Measurements from ENCODE around the gene MAP3K5.
A peak's percentile ranks its signal among the peaks of the same experiment; 100 is the strongest.

The MAP3K5 gene

DNA sequence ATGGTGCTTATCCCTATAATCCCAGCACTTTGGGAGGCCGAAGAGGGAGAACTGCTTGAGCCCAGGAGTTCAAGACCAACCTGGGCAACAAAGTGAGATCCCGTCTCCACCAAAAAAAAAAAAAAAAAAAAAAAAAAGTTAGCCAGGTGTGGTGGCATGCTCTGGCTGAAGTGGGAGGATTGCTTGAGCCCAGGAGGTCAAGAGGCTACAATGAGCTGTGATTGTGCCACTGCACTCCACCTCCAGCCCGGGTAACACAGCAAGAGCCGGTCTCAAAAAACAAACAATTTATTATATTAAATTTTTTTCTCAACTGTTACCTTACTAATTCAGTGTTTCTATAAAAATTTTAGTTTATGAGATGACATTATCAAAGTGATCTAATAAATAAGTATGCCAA is 156.7 kb downstream of the MAP3K5 start:
- DNase-seq: no peak

DNA sequence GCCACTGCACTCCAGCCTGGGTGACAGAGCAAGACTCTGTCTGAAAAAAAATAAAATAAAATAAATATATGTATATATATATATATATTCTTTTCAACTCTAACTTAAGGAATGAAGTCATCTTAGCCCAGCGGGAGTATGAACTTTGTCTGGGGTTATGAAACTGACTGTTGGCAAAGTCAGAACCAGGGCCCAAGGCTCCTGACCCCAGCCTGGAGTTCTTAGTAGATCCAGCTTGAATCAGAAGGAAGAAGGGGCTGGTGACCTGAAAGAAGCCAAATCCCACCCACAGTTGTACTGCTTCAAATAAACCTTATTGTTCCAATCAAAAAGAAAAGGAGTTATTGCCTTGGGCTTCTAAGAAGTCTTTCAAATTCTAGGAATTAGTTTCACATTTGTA is 158.9 kb downstream of the MAP3K5 start:
- no peak for DNase-seq

DNA sequence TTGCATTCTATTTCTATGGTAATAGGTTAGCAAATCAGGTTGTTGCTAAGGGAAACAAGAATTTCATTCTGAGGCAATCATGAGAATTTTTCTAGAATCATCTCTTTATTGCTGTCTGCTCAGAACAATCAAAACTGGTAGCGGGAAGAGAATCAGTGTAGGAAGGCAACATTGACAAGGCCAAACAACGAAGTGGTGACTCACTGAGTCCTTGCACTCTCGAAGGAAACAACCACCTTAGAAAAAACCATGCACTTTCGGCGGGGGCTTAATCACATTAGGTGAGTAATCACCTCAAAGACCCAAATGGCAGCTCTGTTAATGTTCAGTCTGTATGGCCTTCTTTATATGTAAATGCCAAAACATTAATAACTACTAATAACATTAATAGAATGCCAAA is 163.3 kb downstream of the MAP3K5 start:
- no peak for DNase-seq

DNA sequence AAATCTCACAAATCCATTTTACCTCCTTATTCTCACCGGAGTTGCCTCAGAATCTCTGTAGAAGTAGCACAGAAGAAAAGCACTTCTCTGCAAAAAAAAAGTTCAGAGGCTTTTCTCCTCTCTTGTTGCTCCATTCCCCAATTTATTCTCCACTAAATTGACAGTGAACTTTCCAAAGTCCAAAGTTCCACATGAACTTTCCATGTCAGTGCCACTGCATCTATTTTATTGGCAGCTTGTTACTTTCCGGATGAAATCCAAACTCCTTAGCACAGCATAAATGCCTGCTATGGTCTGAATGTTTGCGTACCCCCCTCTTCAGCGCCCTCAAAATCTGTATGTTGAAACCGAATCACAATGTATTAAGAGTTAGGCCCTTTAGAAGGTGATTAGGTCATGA is 165.1 kb downstream of the MAP3K5 start:
- DNase-seq: no peak

GRCh38 chr6:136625293-136625692 is 167.0 kb downstream of the MAP3K5 start:
- no peak for DNase-seq

DNA sequence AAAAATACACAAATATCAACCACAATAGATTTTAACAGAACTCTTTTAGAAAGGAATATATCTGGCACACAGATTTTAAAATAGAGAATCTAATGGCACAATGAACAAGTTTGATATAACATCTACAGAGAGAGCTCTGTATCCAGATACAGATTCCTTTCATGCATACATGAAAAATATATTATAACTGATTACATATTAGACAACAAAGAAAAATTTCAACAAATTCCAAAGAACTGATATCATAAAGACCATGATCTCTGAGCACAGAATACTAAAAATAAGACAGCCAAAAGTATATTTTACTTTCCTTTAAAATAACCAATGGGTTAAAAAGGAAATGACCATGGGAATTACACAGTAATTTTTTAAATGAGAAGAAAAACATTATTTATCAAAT is 167.9 kb downstream of the MAP3K5 start:
- no peak for DNase-seq

DNA sequence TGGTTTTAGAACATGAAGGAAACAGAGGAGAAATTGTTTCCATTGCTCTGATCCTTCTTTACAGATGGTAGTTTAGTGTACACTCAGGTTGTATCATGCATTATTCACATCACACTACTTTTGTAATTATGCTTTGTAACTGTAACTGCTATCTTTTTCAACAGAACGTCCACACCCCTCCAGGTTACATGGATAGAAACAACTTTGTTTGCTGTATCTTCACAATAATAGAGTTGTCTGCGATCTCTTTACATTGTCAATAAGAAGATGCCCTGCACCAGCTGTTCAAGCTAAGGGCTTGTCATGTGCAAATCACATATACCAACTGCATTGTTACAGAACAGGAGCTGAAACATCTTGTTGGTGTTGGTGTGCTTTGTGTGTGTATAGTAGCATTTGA is 174.2 kb downstream of the MAP3K5 start:
- DNase-seq: peak; percentile 77

- DNase-seq: no peak
Measured at GRCh38 chr6:136616527-136616926, 175.8 kb downstream of the MAP3K5 start.

- no peak for DNase-seq
Measured at GRCh38 chr6:136614994-136615393, 177.3 kb downstream of the MAP3K5 start.

- DNase-seq: no peak
Measured at GRCh38 chr6:136614350-136614749, 177.9 kb downstream of the MAP3K5 start.

- DNase-seq: no peak
Measured at GRCh38 chr6:136613477-136613876, 178.8 kb downstream of the MAP3K5 start.

DNA sequence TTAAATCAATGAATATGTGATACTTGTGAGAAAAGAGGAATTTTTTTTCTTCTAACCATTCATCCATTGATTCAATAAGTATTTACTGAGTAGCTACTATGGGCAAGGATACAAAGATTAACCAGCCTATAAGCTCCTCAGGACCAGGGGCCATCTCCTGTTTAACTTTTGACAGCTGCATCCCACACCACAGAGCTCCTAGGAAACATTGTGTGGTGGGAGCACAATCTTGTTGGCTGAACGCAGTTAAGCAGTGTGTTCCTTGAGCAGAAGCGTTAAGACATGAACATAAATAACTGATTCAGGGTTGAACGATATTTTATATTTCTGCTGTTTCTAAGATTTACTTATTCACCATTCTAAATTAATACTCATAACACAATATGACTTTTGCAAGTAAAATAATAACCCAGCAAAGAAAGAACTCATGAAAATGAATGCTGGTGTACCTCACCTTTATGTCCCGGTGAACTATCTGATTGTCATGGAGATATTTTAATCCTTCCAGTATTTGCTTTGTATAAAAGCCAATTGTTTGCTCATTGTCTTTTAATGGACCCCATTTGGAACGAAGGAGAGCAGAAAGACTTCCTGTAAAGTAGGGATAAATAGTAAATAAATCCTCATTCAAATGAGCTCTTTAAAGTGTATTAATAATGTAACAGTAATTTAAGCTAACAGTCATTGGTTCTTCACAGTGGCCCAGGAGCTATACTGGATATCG is 179.4 kb downstream of the MAP3K5 start:
- no peak for DNase-seq

- no peak for DNase-seq
Measured at GRCh38 chr6:136611746-136612145, 180.5 kb downstream of the MAP3K5 start.

GRCh38 chr6:136611133-136611532 is 181.1 kb downstream of the MAP3K5 start:
- no peak for DNase-seq

GRCh38 chr6:136609873-136610706 is 182.2 kb downstream of the MAP3K5 start:
- peak; percentile 68 for DNase-seq

DNA sequence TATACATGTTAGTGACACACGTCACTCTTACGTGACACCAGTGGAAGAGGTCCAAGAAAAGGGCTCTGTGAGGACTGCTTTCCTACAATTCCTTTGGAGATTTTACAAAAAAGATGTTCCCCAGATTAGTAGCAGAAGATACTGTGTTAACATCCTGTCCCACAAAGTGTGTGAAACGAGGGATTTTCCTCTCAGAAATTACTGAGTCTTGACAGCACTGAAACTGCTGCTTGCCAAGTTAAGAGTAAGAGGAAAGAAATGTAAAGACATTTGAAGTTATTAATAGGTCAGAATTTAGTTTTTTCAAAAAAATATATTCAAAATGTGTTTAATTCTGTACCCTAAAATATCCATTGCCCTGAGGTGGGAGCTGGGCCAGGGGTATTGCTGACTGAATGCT is 183.3 kb downstream of the MAP3K5 start:
- DNase-seq: no peak

DNA sequence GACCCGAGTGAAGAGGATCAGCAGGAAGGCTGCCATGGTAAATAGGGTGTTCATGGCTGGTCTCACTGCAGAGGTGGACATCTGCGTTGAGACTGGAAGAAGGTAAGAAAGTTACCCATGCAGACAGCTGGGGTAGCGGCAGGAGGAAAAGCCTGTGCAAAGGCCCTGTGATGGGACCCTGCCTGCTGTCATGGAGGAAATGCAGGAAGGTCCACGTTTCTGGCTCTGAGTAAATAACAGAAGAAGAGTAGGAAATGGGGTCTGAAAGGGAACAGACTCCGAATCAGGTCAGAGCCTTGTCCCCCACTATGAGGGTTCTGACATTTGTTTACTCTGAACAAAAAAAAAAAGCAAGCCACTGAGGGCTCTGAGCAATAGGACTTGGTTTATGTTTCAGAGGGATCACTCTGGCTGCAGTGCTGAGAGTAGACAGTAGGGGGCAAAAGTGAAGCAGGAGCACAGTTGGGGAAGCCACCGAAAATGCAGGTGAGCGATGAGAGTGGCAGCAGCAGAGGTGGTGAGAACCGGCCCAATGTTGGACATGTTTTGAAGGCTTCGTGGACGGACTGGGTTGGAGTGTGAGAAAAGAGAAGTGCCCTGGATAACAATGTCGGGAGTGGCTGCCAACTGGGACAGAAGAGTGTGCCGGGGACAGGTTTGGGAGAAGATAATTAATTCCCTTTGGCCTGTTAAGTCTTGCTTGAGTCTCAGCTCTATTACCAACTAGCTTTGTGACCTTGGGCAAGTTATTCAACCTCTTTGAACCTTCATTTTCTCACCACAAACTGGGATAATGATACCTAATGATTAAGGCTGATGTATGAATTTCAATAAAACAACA is 184.1 kb downstream of the MAP3K5 start:
- peak; percentile 66 for DNase-seq

- DNase-seq: peak; percentile 73
Measured at GRCh38 chr6:136607204-136607931, 184.9 kb downstream of the MAP3K5 start.

GRCh38 chr6:136604928-136605510 is 187.3 kb downstream of the MAP3K5 start:
- peak; percentile 51 for DNase-seq

GRCh38 chr6:136604328-136604825 is 187.9 kb downstream of the MAP3K5 start:
- DNase-seq: no peak

GRCh38 chr6:136600818-136601217 is 191.5 kb downstream of the MAP3K5 start:
- peak; percentile 31 for DNase-seq
